Measurements from ENCODE around the gene C22orf15.
"Not testable (repeated sequence)": the region's sequence is repeated elsewhere in the genome, so short reads cannot be mapped to it uniquely, and the experiment has no call there.

DNA sequence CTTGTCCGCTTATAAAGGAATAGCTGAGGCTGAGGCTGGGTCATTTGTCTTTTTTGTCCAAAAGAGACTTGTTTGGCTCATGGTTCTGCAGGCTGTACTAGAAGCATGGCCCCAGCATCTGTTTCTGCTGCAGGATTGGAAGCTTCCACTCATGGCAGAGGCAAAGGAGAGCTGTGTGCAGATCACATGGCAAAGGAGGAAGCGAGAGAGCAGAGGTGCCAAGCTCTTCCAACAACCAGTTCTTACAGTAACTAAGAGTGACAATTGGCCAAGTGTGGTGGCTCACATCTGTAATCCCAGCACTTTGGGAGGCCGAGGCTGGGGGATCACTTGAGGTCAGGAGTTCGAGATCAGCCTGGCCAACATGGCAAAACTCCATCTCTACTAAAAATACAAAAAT is 34.7 kb upstream of the C22orf15 start:
- not testable (repeated sequence) for TF ChIP-seq CTCF, POLR2A (IDR thresholded peaks at IDR 0.05)
